HepG2 (cell line): ENCODE results near the gene SLC16A5. TPM values are rescaled to one million over a fixed set of nuclear protein-coding genes. Genes with fewer than 3 reads are reported as not detected.

ENCODE experiments used
- ATAC-seq: fragments of 200-7000 bp; cut with Tn5 transposase; 3 replicates; pipeline ENCODE4 v1.9.1; 2020; ENCODE audit warnings: mild to moderate bottlenecking, moderate library complexity
- BruUV-seq: library from RNA; stranded (reverse); fragments of 400-500 nt; replicated peaks from 2 replicates; lab custom pipeline; 2021; lab: Mats Ljungman, UMichigan
- CTCF ChIA-PET: fragments of 300-600 bp; formaldehyde crosslinking; extraction: SDS; loops from one replicate; lab custom pipeline; 2021; ENCODE audit warnings: low total read pairs, inconsistent platforms, low intra/inter-chr PET ratio; lab: Yijun Ruan, JAX
- POLR2A ChIA-PET: fragments of 350-600 bp; sonication (Branson Sonifier 250); formaldehyde crosslinking; loops from one replicate; lab custom pipeline; 2020; ENCODE audit warnings: antibody characterized with exemption, inconsistent platforms; lab: Yijun Ruan, JAX
- DNase-seq: peaks from one replicate; pipeline ENCODE4 v3.0.0-alpha.2; 2015; ENCODE audit warnings: low spot score
- FAIRE-seq: peaks from 3 replicates; lab custom pipeline; 2011; peaks lifted over from hg19 to GRCh38; lab: Jason Lieb, UNC
- H2AFZ ChIP-seq: one replicate; pipeline ENCODE4 v1.6.1; 2011; ENCODE audit warnings: low read length, inconsistent platforms
- H3K27ac ChIP-seq: fragments of 300-600 bp; 3 replicates; pipeline ENCODE4 v1.8.0; 2011; ENCODE audit warnings: mixed run types, mild to moderate bottlenecking, mixed read lengths, low read length, inconsistent platforms; ENCODE audit not compliant: insufficient read depth; ENCODE audit errors: extremely low read length
- H3K27me3 ChIP-seq, 2 experiments: fragments of 200-600 bp in 1 of 2; 2 replicates in 1 of 2; 3 replicates in 1 of 2; pipeline versions ENCODE4 v1.6.0 to v1.8.0; 2011; ENCODE audit warnings: low read length in 2 of 2, mild to moderate bottlenecking in 2 of 2, moderate library complexity in 2 of 2, inconsistent platforms in 1 of 2; ENCODE audit not compliant: insufficient read depth in 2 of 2, control insufficient read depth in 1 of 2
- H3K36me3 ChIP-seq, 2 experiments: fragments of 200-600 bp in 1 of 2; replicated peaks in 1 of 2; 2 replicates in 1 of 2; 3 replicates in 1 of 2; pipeline versions ENCODE4 v1.5.1 to v1.8.0; 2011; ENCODE audit warnings: low read length in 2 of 2, inconsistent platforms in 1 of 2; ENCODE audit not compliant: insufficient read depth in 2 of 2, control insufficient read depth in 1 of 2
- H3K4me1 ChIP-seq: 2 replicates; pipeline ENCODE4 v1.5.1; 2012; ENCODE audit warnings: low read length, inconsistent platforms; ENCODE audit not compliant: insufficient read depth
- H3K4me2 ChIP-seq: 2 replicates; pipeline ENCODE4 v1.6.0; 2011; ENCODE audit warnings: low read depth, low read length, inconsistent platforms
- H3K4me3 ChIP-seq, 3 experiments: fragments of 200-600 bp in 1 of 3; sonication (generic), shearing (Covaris generic) in 1 of 3; replicated peaks in 1 of 3; 2 replicates each; pipeline ENCODE4 v1.5.1; 2011 to 2016; ENCODE audit warnings: low read length in 3 of 3, inconsistent platforms in 2 of 3, low read depth in 2 of 3, mild to moderate bottlenecking in 2 of 3, control low read depth in 1 of 3, mixed read lengths in 1 of 3; ENCODE audit not compliant: insufficient read depth in 1 of 3
- H3K79me2 ChIP-seq: one replicate; pipeline ENCODE4 v1.6.1; 2011; ENCODE audit warnings: low read length, inconsistent platforms; ENCODE audit not compliant: insufficient read depth
- H3K9ac ChIP-seq: 2 replicates; pipeline ENCODE4 v1.6.0; 2011; ENCODE audit warnings: mild to moderate bottlenecking, low read depth, low read length, inconsistent platforms; ENCODE audit not compliant: insufficient read depth
- H3K9me3 ChIP-seq: 2 replicates; pipeline ENCODE4 v1.5.1; 2012; ENCODE audit warnings: mild to moderate bottlenecking, low read length
- H4K20me1 ChIP-seq: 2 replicates; pipeline ENCODE4 v1.6.0; 2011; ENCODE audit warnings: inconsistent platforms, mild to moderate bottlenecking, low read length, moderate library complexity; ENCODE audit not compliant: insufficient read depth
- ATAD3A ChIP-seq: sonication (generic); formaldehyde crosslinking; IDR thresholded peaks from 2 replicates; pipeline ENCODE4 v1.4.0; 2020; ENCODE audit warnings: missing genetic modification reagents
- CHCHD3 ChIP-seq: sonication (generic); formaldehyde crosslinking; IDR thresholded peaks from 2 replicates; pipeline ENCODE4 v1.8.0; 2022; ENCODE audit warnings: mild to moderate bottlenecking, missing genetic modification reagents, moderate library complexity
- IRF2 ChIP-seq: IDR thresholded peaks from 2 replicates; pipeline ENCODE4 v1.6.1; 2018; ENCODE audit warnings: missing genetic modification reagents, missing compliant biosample characterization
- TP53 ChIP-seq: sonication (generic); formaldehyde crosslinking; conservative IDR thresholded peaks from 2 replicates; pipeline ENCODE4 v1.4.0; 2020; ENCODE audit warnings: missing genetic modification reagents
- YEATS4 ChIP-seq: sonication (generic); formaldehyde crosslinking; IDR thresholded peaks from 2 replicates; pipeline ENCODE4 v1.4.0; 2020; ENCODE audit warnings: missing genetic modification reagents, borderline replicate concordance
- ZNF558 ChIP-seq: sonication (generic); formaldehyde crosslinking; IDR thresholded peaks from 2 replicates; pipeline ENCODE4 v1.9.0; 2022; ENCODE audit warnings: mild to moderate bottlenecking, missing genetic modification reagents, borderline replicate concordance
- ZNF891 ChIP-seq: sonication (generic); formaldehyde crosslinking; IDR thresholded peaks from 2 replicates; pipeline ENCODE4 v1.5.0; 2020; ENCODE audit warnings: mild to moderate bottlenecking, missing genetic modification reagents
- WGBS: methylation state at CpG from one replicate; pipeline ENCODE4 v1.1.6; 2017; ENCODE audit warnings: low lambda C conversion rate; 5-methylcytosine and 5-hydroxymethylcytosine counted together
- in situ Hi-C: cut with HindIII; loops from 2 replicates; pipeline ENCODE4 v1.10.0; 2017; ENCODE audit warnings: low pct_unique_long_range_greater_than_20kb; ENCODE audit not compliant: extremely low pct_ligation_motif_present
- intact Hi-C: fragments of 100-400 bp; cut with micrococcal nuclease; formaldehyde crosslinking; loops from one replicate; pipeline ENCODE4 v1.10.0; 2022; ENCODE audit not compliant: unreplicated experiment
- polyA plus RNA-seq, 8 experiments: library from polyadenylated mRNA; depleted of rRNA in 3 of 8; stranded (reverse) in 7 of 8; unstranded in 1 of 8; fragments of >200 nt; fragmentation: Illumina TruSeq in 4 of 8; extraction: Trizol in 4 of 8; gene quantifications; 2 replicates each; pipeline versions ENCODE4 v1.2.1 to v1.2.3, GENCODE V29; 2011 to 2016; ENCODE audit warnings: low read depth in 4 of 8, missing spikeins in 1 of 8, mixed read lengths in 1 of 8; ENCODE audit not compliant: insufficient read depth in 1 of 8
- total RNA-seq, 5 experiments: library from RNA; depleted of rRNA; stranded (reverse); fragments of >200 nt; fragmentation: Illumina TruSeq; extraction: Trizol; gene quantifications; 2 replicates each; pipeline ENCODE4 v1.2.3, GENCODE V29; 2016; ENCODE audit warnings: low read depth in 1 of 5
- TF ChIP-seq, protein P1 (sequence below): sonication (generic); formaldehyde crosslinking; IDR thresholded peaks from 2 replicates; pipeline ENCODE4 v1.4.0; 2020; ENCODE audit warnings: missing genetic modification reagents
- TF ChIP-seq, protein P2 (sequence below): sonication (generic); formaldehyde crosslinking; IDR thresholded peaks from 2 replicates; pipeline ENCODE4 v1.9.0; 2021; ENCODE audit warnings: missing genetic modification reagents, borderline replicate concordance
- TF ChIP-seq, protein P3 (sequence below): sonication (generic); formaldehyde crosslinking; IDR thresholded peaks from 2 replicates; pipeline ENCODE4 v1.4.0; 2020; ENCODE audit warnings: missing genetic modification reagents
- TF ChIP-seq, protein P4 (sequence below): sonication (generic); formaldehyde crosslinking; IDR thresholded peaks from 2 replicates; pipeline ENCODE4 v1.4.0; 2020; ENCODE audit warnings: mild to moderate bottlenecking, missing genetic modification reagents

The SLC16A5 gene
- total and polyA plus RNA-seq, 2 of the 13 experiments (the other 11 are each of a cell fraction or from before 2014, with no cell fraction given) = 0.69 to 5.6 TPM

DNA sequence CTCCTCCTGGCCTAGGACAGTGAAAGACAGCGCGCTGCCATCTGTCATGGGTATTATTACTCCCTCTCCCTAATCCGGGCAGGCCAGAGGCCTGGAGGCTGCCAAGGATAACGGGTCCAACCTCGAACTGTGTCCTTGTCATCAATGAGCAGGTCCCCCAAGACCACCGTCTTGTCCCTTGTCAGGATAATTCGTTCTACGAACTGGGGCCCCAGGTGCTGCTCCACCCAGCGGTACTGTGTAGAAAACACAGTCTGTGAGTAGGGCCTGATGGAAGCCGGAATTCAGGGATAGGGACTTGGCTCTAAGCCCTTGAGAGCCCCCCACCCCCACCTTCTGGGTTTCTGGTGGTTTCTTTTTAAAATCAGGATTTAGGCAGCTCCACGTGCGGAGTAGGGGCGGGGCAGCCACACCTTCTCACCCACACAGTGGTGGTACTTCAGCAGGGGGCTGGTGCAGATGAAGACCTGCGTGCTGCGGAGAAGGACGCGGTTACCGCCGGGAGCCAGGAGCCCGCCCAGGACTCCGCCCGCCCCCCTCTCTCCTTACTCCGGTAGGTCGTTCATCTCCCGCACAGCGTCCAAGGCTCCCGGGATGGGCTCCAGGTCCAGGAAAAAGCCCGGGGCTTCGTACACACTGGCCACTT, 43.0 kb downstream of the SLC16A5 start:
- 10% methylated on average over 27 of the region's 29 CpGs for WGBS
- H3K79me2 ChIP-seq = peaks cover 8% of the 10 kb centered on the region
- CTCF ChIA-PET = interaction anchor here (1.0 to 2.8 kb wide), 3 partner anchors 16 to 71 kb away, joined by 6 to 26 read pairs (median 7); no protein-coding TSS in a partner anchor
- TF ChIP-seq IRF2 (peak; percentile 20; the same call in 1 of the 2 replicates), TP53 (CRISPR knock-in tag) (0 out of 2 replicates have a peak, but pooled peaks have one; percentile 76), ZNF891 (CRISPR knock-in tag) (peak; percentile 43; the same call in 1 of the 2 replicates), ATAD3A (no peak), CHCHD3 (CRISPR knock-in tag) (0 out of 2 replicates have a peak, but pooled peaks have one; percentile 17), ZNF558 (0 out of 2 replicates have a peak, but pooled peaks have one; percentile 14), YEATS4 (no peak)
- TF ChIP-seq, protein P1, sequence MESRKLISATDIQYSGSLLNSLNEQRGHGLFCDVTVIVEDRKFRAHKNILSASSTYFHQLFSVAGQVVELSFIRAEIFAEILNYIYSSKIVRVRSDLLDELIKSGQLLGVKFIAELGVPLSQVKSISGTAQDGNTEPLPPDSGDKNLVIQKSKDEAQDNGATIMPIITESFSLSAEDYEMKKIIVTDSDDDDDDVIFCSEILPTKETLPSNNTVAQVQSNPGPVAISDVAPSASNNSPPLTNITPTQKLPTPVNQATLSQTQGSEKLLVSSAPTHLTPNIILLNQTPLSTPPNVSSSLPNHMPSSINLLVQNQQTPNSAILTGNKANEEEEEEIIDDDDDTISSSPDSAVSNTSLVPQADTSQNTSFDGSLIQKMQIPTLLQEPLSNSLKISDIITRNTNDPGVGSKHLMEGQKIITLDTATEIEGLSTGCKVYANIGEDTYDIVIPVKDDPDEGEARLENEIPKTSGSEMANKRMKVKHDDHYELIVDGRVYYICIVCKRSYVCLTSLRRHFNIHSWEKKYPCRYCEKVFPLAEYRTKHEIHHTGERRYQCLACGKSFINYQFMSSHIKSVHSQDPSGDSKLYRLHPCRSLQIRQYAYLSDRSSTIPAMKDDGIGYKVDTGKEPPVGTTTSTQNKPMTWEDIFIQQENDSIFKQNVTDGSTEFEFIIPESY = peak; percentile 3; the same call in 1 of the 2 replicates
- TF ChIP-seq, protein P2, sequence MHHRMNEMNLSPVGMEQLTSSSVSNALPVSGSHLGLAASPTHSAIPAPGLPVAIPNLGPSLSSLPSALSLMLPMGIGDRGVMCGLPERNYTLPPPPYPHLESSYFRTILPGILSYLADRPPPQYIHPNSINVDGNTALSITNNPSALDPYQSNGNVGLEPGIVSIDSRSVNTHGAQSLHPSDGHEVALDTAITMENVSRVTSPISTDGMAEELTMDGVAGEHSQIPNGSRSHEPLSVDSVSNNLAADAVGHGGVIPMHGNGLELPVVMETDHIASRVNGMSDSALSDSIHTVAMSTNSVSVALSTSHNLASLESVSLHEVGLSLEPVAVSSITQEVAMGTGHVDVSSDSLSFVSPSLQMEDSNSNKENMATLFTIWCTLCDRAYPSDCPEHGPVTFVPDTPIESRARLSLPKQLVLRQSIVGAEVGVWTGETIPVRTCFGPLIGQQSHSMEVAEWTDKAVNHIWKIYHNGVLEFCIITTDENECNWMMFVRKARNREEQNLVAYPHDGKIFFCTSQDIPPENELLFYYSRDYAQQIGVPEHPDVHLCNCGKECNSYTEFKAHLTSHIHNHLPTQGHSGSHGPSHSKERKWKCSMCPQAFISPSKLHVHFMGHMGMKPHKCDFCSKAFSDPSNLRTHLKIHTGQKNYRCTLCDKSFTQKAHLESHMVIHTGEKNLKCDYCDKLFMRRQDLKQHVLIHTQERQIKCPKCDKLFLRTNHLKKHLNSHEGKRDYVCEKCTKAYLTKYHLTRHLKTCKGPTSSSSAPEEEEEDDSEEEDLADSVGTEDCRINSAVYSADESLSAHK (CRISPR knock-in tag) = no peak
- TF ChIP-seq, protein P3, sequence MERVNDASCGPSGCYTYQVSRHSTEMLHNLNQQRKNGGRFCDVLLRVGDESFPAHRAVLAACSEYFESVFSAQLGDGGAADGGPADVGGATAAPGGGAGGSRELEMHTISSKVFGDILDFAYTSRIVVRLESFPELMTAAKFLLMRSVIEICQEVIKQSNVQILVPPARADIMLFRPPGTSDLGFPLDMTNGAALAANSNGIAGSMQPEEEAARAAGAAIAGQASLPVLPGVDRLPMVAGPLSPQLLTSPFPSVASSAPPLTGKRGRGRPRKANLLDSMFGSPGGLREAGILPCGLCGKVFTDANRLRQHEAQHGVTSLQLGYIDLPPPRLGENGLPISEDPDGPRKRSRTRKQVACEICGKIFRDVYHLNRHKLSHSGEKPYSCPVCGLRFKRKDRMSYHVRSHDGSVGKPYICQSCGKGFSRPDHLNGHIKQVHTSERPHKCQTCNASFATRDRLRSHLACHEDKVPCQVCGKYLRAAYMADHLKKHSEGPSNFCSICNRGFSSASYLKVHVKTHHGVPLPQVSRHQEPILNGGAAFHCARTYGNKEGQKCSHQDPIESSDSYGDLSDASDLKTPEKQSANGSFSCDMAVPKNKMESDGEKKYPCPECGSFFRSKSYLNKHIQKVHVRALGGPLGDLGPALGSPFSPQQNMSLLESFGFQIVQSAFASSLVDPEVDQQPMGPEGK (CRISPR knock-in tag) = peak; percentile 57
- TF ChIP-seq, protein P4, sequence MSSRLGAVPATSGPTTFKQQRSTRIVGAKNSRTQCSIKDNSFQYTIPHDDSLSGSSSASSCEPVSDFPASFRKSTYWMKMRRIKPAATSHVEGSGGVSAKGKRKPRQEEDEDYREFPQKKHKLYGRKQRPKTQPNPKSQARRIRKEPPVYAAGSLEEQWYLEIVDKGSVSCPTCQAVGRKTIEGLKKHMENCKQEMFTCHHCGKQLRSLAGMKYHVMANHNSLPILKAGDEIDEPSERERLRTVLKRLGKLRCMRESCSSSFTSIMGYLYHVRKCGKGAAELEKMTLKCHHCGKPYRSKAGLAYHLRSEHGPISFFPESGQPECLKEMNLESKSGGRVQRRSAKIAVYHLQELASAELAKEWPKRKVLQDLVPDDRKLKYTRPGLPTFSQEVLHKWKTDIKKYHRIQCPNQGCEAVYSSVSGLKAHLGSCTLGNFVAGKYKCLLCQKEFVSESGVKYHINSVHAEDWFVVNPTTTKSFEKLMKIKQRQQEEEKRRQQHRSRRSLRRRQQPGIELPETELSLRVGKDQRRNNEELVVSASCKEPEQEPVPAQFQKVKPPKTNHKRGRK (CRISPR knock-in tag) = no peak

More for the DNA sequence above, 43.0 kb downstream of the SLC16A5 start:
- in situ Hi-C loops (no loop called here), intact Hi-C loops (loop anchor here (5.0 kb wide), 1 partner anchor 72 kb away; no protein-coding TSS in a partner anchor)
- H3K9ac ChIP-seq = peak overlapping the region; percentile 85
- peaks cover 4% of the 10 kb centered on the region; the same call in 1 of the 2 replicates for H4K20me1 ChIP-seq
- peaks cover 8 to 26% of the 10 kb centered on the region in 2 experiments for H3K36me3 ChIP-seq
- no peaks in the 10 kb centered on the region for H3K9me3 ChIP-seq
- H2AFZ ChIP-seq = no peak overlapping the region
- FAIRE-seq (peak; percentile 67), ATAC-seq (peak; percentile 72), DNase-seq (peak; percentile 68)
- H3K4me2 ChIP-seq = peak overlapping the region; percentile 59
- no peaks in the 10 kb centered on the region for H3K27me3 ChIP-seq
- H3K27ac ChIP-seq = peak overlapping the region; percentile 86
- POLR2A ChIA-PET = interaction anchor here (0.5 to 3.1 kb wide), 35 partner anchors 11 to 649 kb away, joined by 3 to 23 read pairs (median 5); partner anchors contain the start of genes ARMC7, CDR2L, FDXR and JPT1
- BruUV-seq = no TSS peak
- peaks cover 26% of the 10 kb centered on the region for H3K4me1 ChIP-seq
- H3K4me3 ChIP-seq = peak overlapping the region; percentile 77 to 96 (median 83)
